GM23248 (cell line): ENCODE data around the gene MTMR11.
"Not testable (repeated sequence)": the region's sequence is repeated elsewhere in the genome, so short reads cannot be mapped to it uniquely, and the experiment has no call there.

ENCODE experiments used
- EZH2 ChIP-seq: fragments of 200-600 bp; sonication (generic); IDR thresholded peaks from 2 replicates; pipeline ENCODE4 v1.6.1; 2018; ENCODE audit warnings: antibody characterized with exemption, mild to moderate bottlenecking; ENCODE audit not compliant: insufficient read depth, poor library complexity, severe bottlenecking
- EZH2phosphoT487 ChIP-seq: fragments of 200-600 bp; sonication (generic); IDR thresholded peaks from 2 replicates; pipeline ENCODE4 v1.6.1; 2018; ENCODE audit warnings: antibody characterized with exemption, moderate library complexity, mild to moderate bottlenecking, low read depth; ENCODE audit not compliant: insufficient read depth

DNA sequence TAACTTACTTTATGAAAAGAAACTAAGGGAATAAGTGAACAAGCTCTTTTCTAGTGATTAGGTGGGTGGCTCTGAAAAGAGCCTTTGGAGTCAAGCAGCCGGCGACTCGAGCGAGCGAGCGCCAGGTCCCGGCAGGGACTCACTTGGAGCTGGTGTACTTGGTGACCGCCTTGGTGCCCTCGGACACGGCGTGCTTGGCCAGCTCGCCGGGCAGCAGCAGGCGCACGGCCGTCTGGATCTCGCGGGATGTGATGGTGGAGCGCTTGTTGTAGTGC lies 50.6 kb downstream of the MTMR11 start:
- TF ChIP-seq EZH2, EZH2phosphoT487: not testable (repeated sequence)
